K562 (cell line): ENCODE results near the gene NUB1. TPM values are rescaled to one million over a fixed set of nuclear protein-coding genes. Genes with fewer than 3 reads are reported as not detected.

Source experiments
- ATAC-seq: fragments of 200-7000 bp; cut with Tn5 transposase; 3 replicates; pipeline ENCODE4 v1.9.1; 2020; ENCODE audit warnings: moderate library complexity
- BruUV-seq: library from RNA; stranded (reverse); fragments of 400-500 nt; replicated peaks from 2 replicates; lab custom pipeline; 2021; lab: Mats Ljungman, UMichigan
- CTCF ChIA-PET: fragments of 300-600 bp; formaldehyde crosslinking; extraction: SDS; loops from one replicate; lab custom pipeline; 2021; ENCODE audit warnings: low intra/inter-chr PET ratio; lab: Yijun Ruan, JAX
- POLR2A ChIA-PET: fragments of 300-600, 350-650 bp; sonication (Branson Sonifier 250); formaldehyde crosslinking; extraction: SDS; loops from one replicate; lab custom pipeline; 2021; ENCODE audit warnings: antibody characterized with exemption, inconsistent platforms; lab: Yijun Ruan, JAX
- DNase-seq, 4 experiments: peaks; one replicate each; pipeline versions ENCODE4 v3.0.0 to v3.0.0-alpha.2; 2011 to 2018; ENCODE audit warnings: low spot score in 3 of 4, mixed read lengths in 3 of 4; ENCODE audit errors: extremely low read depth in 1 of 4
- FAIRE-seq: peaks from 2 replicates; lab custom pipeline; 2011; peaks lifted over from hg19 to GRCh38; lab: Jason Lieb, UNC
- H2AFZ ChIP-seq: 2 replicates; pipeline ENCODE4 v1.6.0; 2011; ENCODE audit warnings: low read depth, low read length, control low read depth, inconsistent platforms
- H3K27ac ChIP-seq: fragments of 200-600 bp; 3 replicates; pipeline ENCODE4 v1.8.0; 2011; ENCODE audit warnings: low read depth, mild to moderate bottlenecking, control low read depth, inconsistent platforms, low read length, moderate library complexity, mixed read lengths; ENCODE audit errors: extremely low read depth
- H3K27me3 ChIP-seq, 2 experiments: fragments of 300-600 bp in 1 of 2; 2 replicates in 1 of 2; 3 replicates in 1 of 2; pipeline versions ENCODE4 v1.6.0 to v1.8.0; 2011; ENCODE audit warnings: inconsistent platforms in 2 of 2, low read length in 2 of 2, mild to moderate bottlenecking in 1 of 2, mixed read lengths in 1 of 2, moderate library complexity in 1 of 2; ENCODE audit not compliant: control insufficient read depth in 2 of 2, insufficient read depth in 2 of 2
- H3K36me3 ChIP-seq: fragments of 300-600 bp; 3 replicates; pipeline ENCODE4 v1.8.0; 2011; ENCODE audit warnings: mild to moderate bottlenecking, low read length, inconsistent platforms; ENCODE audit not compliant: control insufficient read depth, insufficient read depth
- H3K4me1 ChIP-seq, 2 experiments: fragments of 200-600 bp in 1 of 2; replicated peaks in 1 of 2; 2 replicates in 1 of 2; 3 replicates in 1 of 2; pipeline versions ENCODE4 v1.5.1 to v1.8.0; 2011; ENCODE audit warnings: inconsistent platforms in 2 of 2, low read length in 2 of 2, mild to moderate bottlenecking in 1 of 2, mixed read lengths in 1 of 2, moderate library complexity in 1 of 2; ENCODE audit not compliant: control insufficient read depth in 2 of 2, insufficient read depth in 2 of 2
- H3K4me2 ChIP-seq: 2 replicates; pipeline ENCODE4 v1.6.1; 2011; ENCODE audit warnings: low read length, control low read depth, inconsistent platforms, mixed read lengths; ENCODE audit not compliant: insufficient read depth
- H3K4me3 ChIP-seq: fragments of 200-600 bp; sonication (generic), shearing (Covaris generic); 2 replicates; pipeline ENCODE4 v1.5.1; 2016; ENCODE audit warnings: control low read depth, inconsistent platforms
- H3K79me2 ChIP-seq: fragments of 200-600 bp; 3 replicates; pipeline ENCODE4 v1.8.0; 2011; ENCODE audit warnings: low read length, inconsistent platforms; ENCODE audit not compliant: control insufficient read depth, insufficient read depth
- H3K9ac ChIP-seq, 2 experiments: 2 replicates each; pipeline versions ENCODE4 v1.6.0 to v1.6.1; 2011; ENCODE audit warnings: low read depth in 2 of 2, low read length in 2 of 2, control low read depth in 1 of 2, inconsistent platforms in 1 of 2, mild to moderate bottlenecking in 1 of 2, mixed read lengths in 1 of 2; ENCODE audit not compliant: insufficient read depth in 1 of 2
- H3K9me1 ChIP-seq: one replicate; pipeline ENCODE4 v1.6.0; 2011; ENCODE audit warnings: inconsistent platforms, mild to moderate bottlenecking, low read length, moderate library complexity; ENCODE audit not compliant: control insufficient read depth, insufficient read depth
- H3K9me3 ChIP-seq: replicated peaks from 2 replicates; pipeline ENCODE4 v1.5.1; 2011; ENCODE audit warnings: low read depth, low read length, inconsistent platforms; ENCODE audit not compliant: control insufficient read depth, insufficient read depth
- H4K20me1 ChIP-seq: replicated peaks from 2 replicates; pipeline ENCODE4 v1.6.1; 2011; ENCODE audit warnings: low read length, inconsistent platforms, mixed read lengths; ENCODE audit not compliant: control insufficient read depth, insufficient read depth
- EGR1 ChIP-seq: fragments of 450-650 bp; conservative IDR thresholded peaks from 2 replicates; pipeline ENCODE4 v1.6.1; 2017; ENCODE audit warnings: mild to moderate bottlenecking
- NFE2L1 ChIP-seq: fragments of 450-650 bp; IDR thresholded peaks from 2 replicates; pipeline ENCODE4 v1.6.1; 2016; ENCODE audit warnings: missing genetic modification characterization, low read depth, mild to moderate bottlenecking, missing compliant biosample characterization, moderate library complexity, borderline replicate concordance
- PATZ1 ChIP-seq: fragments of 250-450 bp; sonication (Bioruptor Pico); IDR thresholded peaks from 2 replicates; pipeline ENCODE4 v1.5.0; 2020; ENCODE audit warnings: mild to moderate bottlenecking, borderline replicate concordance
- SMC3 ChIP-seq: conservative IDR thresholded peaks from 2 replicates; pipeline ENCODE4 v1.6.1; 2011; ENCODE audit warnings: low read depth, low read length, improper control_type of control experiment; ENCODE audit not compliant: insufficient read depth
- ZNF589 ChIP-seq: fragments of 200-800 bp; sonication (Bioruptor generic); IDR thresholded peaks from 2 replicates; pipeline ENCODE4 v1.6.1; 2016; ENCODE audit warnings: low read depth, missing genetic modification characterization, missing compliant biosample characterization
- WGBS: fragments of 100-300 bp; shearing (Covaris generic); methylation state at CpG from one replicate; pipeline ENCODE4 v1.1.6; 2016; ENCODE audit warnings: low coverage, mixed read lengths; ENCODE audit not compliant: insufficient coverage; ENCODE audit errors: missing lambda C conversion rate; 5-methylcytosine and 5-hydroxymethylcytosine counted together
- in situ Hi-C: fragments of 300-500 bp; cut with MboI; formaldehyde crosslinking; loops from 4 replicates; pipeline ENCODE4 v1.15.0; 2018; ENCODE audit warnings: inconsistent platforms, mixed read lengths
- intact Hi-C: fragments of 100-400 bp; cut with micrococcal nuclease; formaldehyde crosslinking; loops from 2 replicates; pipeline ENCODE4 v1.14.2; 2022
- polyA plus RNA-seq, 8 experiments: library from polyadenylated mRNA; depleted of rRNA in 4 of 8; stranded (reverse) in 5 of 8; unstranded in 3 of 8; fragments of >200 nt; fragmentation: Nextera tagmentation in 2 of 8; fragmentation: Illumina TruSeq in 1 of 8; extraction: Ambion mirVana in 2 of 8; extraction: Trizol in 1 of 8; gene quantifications; 2 replicates each; pipeline versions ENCODE4 v1.2.1 to v1.2.3, GENCODE V29; 2011 to 2014; ENCODE audit warnings: inconsistent platforms in 1 of 8, missing spikeins in 1 of 8
- total RNA-seq, 7 experiments: library from RNA; depleted of rRNA in 6 of 7; stranded (reverse); fragments of >200 nt in 6 of 7; fragmentation: Illumina TruSeq in 2 of 7; extraction: Trizol in 2 of 7; gene quantifications; 2 replicates each; pipeline versions ENCODE4 v1.2.1 to v1.2.3, GENCODE V29; 2011 to 2021; ENCODE audit warnings: low replicate concordance in 1 of 7
- TF ChIP-seq, protein P1 (sequence below): sonication (generic); formaldehyde crosslinking; IDR thresholded peaks from 2 replicates; pipeline ENCODE4 v1.8.0; 2023; ENCODE audit warnings: missing genetic modification reagents, mild to moderate bottlenecking, borderline replicate concordance

The NUB1 gene
- total and polyA plus RNA-seq, 9 of the 15 experiments (the other 6 are each of a cell fraction or from before 2014, with no cell fraction given): 43.2 to 159 (median 85.2) TPM

- H3K27ac ChIP-seq: no peak overlapping the region
- POLR2A ChIA-PET: no interaction called here
- ATAC-seq (no peak), DNase-seq (no peak), FAIRE-seq (no peak)
- no peak overlapping the region for H3K9ac ChIP-seq
- no peaks in the 10 kb centered on the region for H3K79me2 ChIP-seq
- H3K9me3 ChIP-seq: peaks cover 8% of the 10 kb centered on the region
- H3K4me2 ChIP-seq: no peak overlapping the region
- H3K4me1 ChIP-seq: peaks cover 0 to 3% of the 10 kb centered on the region in 2 experiments; a peak in 1 of 5 replicates
- in situ Hi-C loops (no loop called here), intact Hi-C loops (no loop called here)
- no TSS peak for BruUV-seq
- H4K20me1 ChIP-seq: no peaks in the 10 kb centered on the region
- no peak overlapping the region for H3K4me3 ChIP-seq
- H3K9me1 ChIP-seq: no peaks in the 10 kb centered on the region
- peaks cover 3 to 22% of the 10 kb centered on the region in 2 experiments; a peak in 3 of 5 replicates for H3K27me3 ChIP-seq
- no peak overlapping the region for H2AFZ ChIP-seq
- CTCF ChIA-PET: interaction anchor here (0.5 kb wide), 1 partner anchor 37 kb away, joined by 3 read pairs; no protein-coding TSS in a partner anchor
- 14% methylated on average over 8 of the region's 8 CpGs for WGBS
- no peaks in the 10 kb centered on the region for H3K36me3 ChIP-seq
- TF ChIP-seq EGR1 (0 out of 2 replicates have a peak, but pooled peaks have one; percentile 2), NFE2L1 (tag) (peak; percentile 14; the same call in 1 of the 2 replicates), ZNF589 (no peak), SMC3 (no peak), PATZ1 (CRISPR knock-in tag) (no peak)
- TF ChIP-seq, protein P1, sequence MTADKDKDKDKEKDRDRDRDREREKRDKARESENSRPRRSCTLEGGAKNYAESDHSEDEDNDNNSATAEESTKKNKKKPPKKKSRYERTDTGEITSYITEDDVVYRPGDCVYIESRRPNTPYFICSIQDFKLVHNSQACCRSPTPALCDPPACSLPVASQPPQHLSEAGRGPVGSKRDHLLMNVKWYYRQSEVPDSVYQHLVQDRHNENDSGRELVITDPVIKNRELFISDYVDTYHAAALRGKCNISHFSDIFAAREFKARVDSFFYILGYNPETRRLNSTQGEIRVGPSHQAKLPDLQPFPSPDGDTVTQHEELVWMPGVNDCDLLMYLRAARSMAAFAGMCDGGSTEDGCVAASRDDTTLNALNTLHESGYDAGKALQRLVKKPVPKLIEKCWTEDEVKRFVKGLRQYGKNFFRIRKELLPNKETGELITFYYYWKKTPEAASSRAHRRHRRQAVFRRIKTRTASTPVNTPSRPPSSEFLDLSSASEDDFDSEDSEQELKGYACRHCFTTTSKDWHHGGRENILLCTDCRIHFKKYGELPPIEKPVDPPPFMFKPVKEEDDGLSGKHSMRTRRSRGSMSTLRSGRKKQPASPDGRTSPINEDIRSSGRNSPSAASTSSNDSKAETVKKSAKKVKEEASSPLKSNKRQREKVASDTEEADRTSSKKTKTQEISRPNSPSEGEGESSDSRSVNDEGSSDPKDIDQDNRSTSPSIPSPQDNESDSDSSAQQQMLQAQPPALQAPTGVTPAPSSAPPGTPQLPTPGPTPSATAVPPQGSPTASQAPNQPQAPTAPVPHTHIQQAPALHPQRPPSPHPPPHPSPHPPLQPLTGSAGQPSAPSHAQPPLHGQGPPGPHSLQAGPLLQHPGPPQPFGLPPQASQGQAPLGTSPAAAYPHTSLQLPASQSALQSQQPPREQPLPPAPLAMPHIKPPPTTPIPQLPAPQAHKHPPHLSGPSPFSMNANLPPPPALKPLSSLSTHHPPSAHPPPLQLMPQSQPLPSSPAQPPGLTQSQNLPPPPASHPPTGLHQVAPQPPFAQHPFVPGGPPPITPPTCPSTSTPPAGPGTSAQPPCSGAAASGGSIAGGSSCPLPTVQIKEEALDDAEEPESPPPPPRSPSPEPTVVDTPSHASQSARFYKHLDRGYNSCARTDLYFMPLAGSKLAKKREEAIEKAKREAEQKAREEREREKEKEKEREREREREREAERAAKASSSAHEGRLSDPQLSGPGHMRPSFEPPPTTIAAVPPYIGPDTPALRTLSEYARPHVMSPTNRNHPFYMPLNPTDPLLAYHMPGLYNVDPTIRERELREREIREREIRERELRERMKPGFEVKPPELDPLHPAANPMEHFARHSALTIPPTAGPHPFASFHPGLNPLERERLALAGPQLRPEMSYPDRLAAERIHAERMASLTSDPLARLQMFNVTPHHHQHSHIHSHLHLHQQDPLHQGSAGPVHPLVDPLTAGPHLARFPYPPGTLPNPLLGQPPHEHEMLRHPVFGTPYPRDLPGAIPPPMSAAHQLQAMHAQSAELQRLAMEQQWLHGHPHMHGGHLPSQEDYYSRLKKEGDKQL (CRISPR knock-in tag): no peak
Measured at GRCh38 chr7:151312831-151313809, 28.5 kb upstream of the NUB1 start.
